IMR-90 (cell line): ENCODE data around the gene IRAG1. TPM values are rescaled to one million over a fixed set of nuclear protein-coding genes. Genes with fewer than 3 reads are reported as not detected.

Experiments
- ATAC-seq: fragments of 200-7000 bp; cut with Tn5 transposase; 2 replicates; pipeline ENCODE4 v1.9.1; 2020; ENCODE audit warnings: low read depth, mild to moderate bottlenecking, moderate library complexity
- BruUV-seq: library from RNA; stranded (reverse); fragments of 400-500 nt; replicated peaks from 2 replicates; lab custom pipeline; 2021; lab: Mats Ljungman, UMichigan
- CTCF ChIA-PET: fragments of 300-600 bp; formaldehyde crosslinking; extraction: SDS; loops from one replicate; lab custom pipeline; 2021; ENCODE audit warnings: antibody characterized with exemption; lab: Yijun Ruan, JAX
- POLR2A ChIA-PET: fragments of 300-600 bp; sonication (Branson Sonifier 250); formaldehyde crosslinking; loops from one replicate; lab custom pipeline; 2022; ENCODE audit warnings: antibody characterized with exemption; ENCODE audit not compliant: unreplicated experiment; lab: Charles Lee
- DNase-seq: peaks from one replicate; pipeline ENCODE4 v3.0.0; 2013
- H2AFZ ChIP-seq: replicated peaks from 2 replicates; pipeline ENCODE3; 2013; ENCODE audit warnings: low read length, mild to moderate bottlenecking; ENCODE audit not compliant: poor library complexity
- H2AK5ac ChIP-seq: 2 replicates; pipeline ENCODE4 v1.6.1; 2013; ENCODE audit warnings: low read depth, low read length, inconsistent platforms
- H2AK9ac ChIP-seq: replicated peaks from 2 replicates; pipeline ENCODE3; 2013; ENCODE audit warnings: mild to moderate bottlenecking, low read depth, low read length, moderate library complexity; ENCODE audit not compliant: poor library complexity
- H2BK120ac ChIP-seq: 2 replicates; pipeline ENCODE4 v1.6.1; 2013; ENCODE audit warnings: low read depth, low read length, inconsistent platforms
- H2BK15ac ChIP-seq: 3 replicates; pipeline ENCODE4 v1.6.1; 2013; ENCODE audit warnings: low read depth, low read length, inconsistent platforms
- H2BK20ac ChIP-seq: 2 replicates; pipeline ENCODE4 v1.6.1; 2013; ENCODE audit warnings: low read depth, mild to moderate bottlenecking, inconsistent platforms, low read length, moderate library complexity
- H2BK5ac ChIP-seq: 2 replicates; pipeline ENCODE4 v1.6.1; 2013; ENCODE audit warnings: mild to moderate bottlenecking, low read depth, low read length, inconsistent platforms; ENCODE audit not compliant: poor library complexity, severe bottlenecking
- H3K14ac ChIP-seq: replicated peaks from 2 replicates; pipeline ENCODE4 v1.6.1; 2013; ENCODE audit warnings: low read depth, low read length, inconsistent platforms
- H3K18ac ChIP-seq: 2 replicates; pipeline ENCODE4 v1.6.1; 2013; ENCODE audit warnings: low read depth, low read length, control low read depth
- H3K23ac ChIP-seq: 2 replicates; pipeline ENCODE4 v1.6.1; 2013; ENCODE audit warnings: low read depth, low read length, inconsistent platforms
- H3K27ac ChIP-seq: 2 replicates; pipeline ENCODE4 v1.5.1; 2013; ENCODE audit warnings: mild to moderate bottlenecking, control low read depth, low read length; ENCODE audit not compliant: insufficient read depth
- H3K27me3 ChIP-seq: 2 replicates; pipeline ENCODE4 v1.6.1; 2013; ENCODE audit warnings: low read length; ENCODE audit not compliant: control insufficient read depth, insufficient read depth
- H3K36me3 ChIP-seq: 2 replicates; pipeline ENCODE4 v1.6.1; 2013; ENCODE audit warnings: low read length, mixed read lengths; ENCODE audit not compliant: control insufficient read depth, insufficient read depth
- H3K4ac ChIP-seq: 2 replicates; pipeline ENCODE4 v1.6.1; 2013; ENCODE audit warnings: low read depth, low read length, inconsistent platforms
- H3K4me1 ChIP-seq: 2 replicates; pipeline ENCODE4 v1.6.1; 2013; ENCODE audit warnings: low read length, mixed read lengths; ENCODE audit not compliant: control insufficient read depth, insufficient read depth
- H3K4me2 ChIP-seq: 2 replicates; pipeline ENCODE4 v1.6.1; 2013; ENCODE audit warnings: low read depth, mild to moderate bottlenecking, control low read depth, low read length, moderate library complexity
- H3K4me3 ChIP-seq: 2 replicates; pipeline ENCODE4 v1.5.1; 2013; ENCODE audit warnings: low read depth, mild to moderate bottlenecking, control low read depth, low read length, moderate library complexity; ENCODE audit not compliant: insufficient read depth
- H3K56ac ChIP-seq: 2 replicates; pipeline ENCODE4 v1.6.1; 2013; ENCODE audit warnings: low read length, inconsistent platforms; ENCODE audit not compliant: insufficient read depth; ENCODE audit errors: extremely low read depth
- H3K79me1 ChIP-seq, 2 experiments: 2 replicates each; pipeline ENCODE4 v1.6.1; 2013; ENCODE audit warnings: low read length in 2 of 2, inconsistent platforms in 1 of 2, low read depth in 1 of 2
- H3K9ac ChIP-seq: 2 replicates; pipeline ENCODE4 v1.6.1; 2013; ENCODE audit warnings: low read depth, low read length, control low read depth
- H3K9me1 ChIP-seq: 2 replicates; pipeline ENCODE4 v1.6.1; 2013; ENCODE audit warnings: low read length, inconsistent platforms; ENCODE audit not compliant: insufficient read depth
- H3K9me3 ChIP-seq: 2 replicates; pipeline ENCODE4 v1.6.1; 2013; ENCODE audit warnings: low read length; ENCODE audit not compliant: control insufficient read depth, insufficient read depth
- H4K20me1 ChIP-seq: 2 replicates; pipeline ENCODE4 v1.6.1; 2013; ENCODE audit warnings: low read length, inconsistent platforms; ENCODE audit not compliant: insufficient read depth
- H4K5ac ChIP-seq: 2 replicates; pipeline ENCODE4 v1.6.1; 2013; ENCODE audit warnings: mild to moderate bottlenecking, low read depth, low read length, control low read depth
- H4K8ac ChIP-seq, 2 experiments: 2 replicates each; pipeline ENCODE4 v1.6.1; 2013; ENCODE audit warnings: low read depth in 2 of 2, low read length in 2 of 2, control low read depth in 1 of 2, inconsistent platforms in 1 of 2
- H4K91ac ChIP-seq: 2 replicates; pipeline ENCODE4 v1.6.1; 2013; ENCODE audit warnings: low read depth, low read length, inconsistent platforms; ENCODE audit not compliant: insufficient read depth
- CEBPB ChIP-seq: IDR thresholded peaks from 2 replicates; pipeline ENCODE4 v1.6.1; 2012; ENCODE audit warnings: low read depth, low read length, improper control_type of control experiment
- MAZ ChIP-seq: IDR thresholded peaks from 2 replicates; pipeline ENCODE4 v1.6.1; 2012; ENCODE audit warnings: low read depth, mild to moderate bottlenecking, low read length, improper control_type of control experiment, moderate library complexity, borderline replicate concordance
- USF2 ChIP-seq: fragments of 150-350 bp; IDR thresholded peaks from 2 replicates; pipeline ENCODE4 v1.6.1; 2017; ENCODE audit warnings: mild to moderate bottlenecking, antibody characterized with exemption, low read length, low read depth
- WGBS, 2 experiments: methylation state at CpG; one replicate each; pipeline versions ENCODE4 v1.1.5 to v1.1.7; 2013; ENCODE audit warnings: missing lambda C conversion rate in 2 of 2; ENCODE audit not compliant: insufficient read length in 1 of 2; ENCODE audit errors: extremely low coverage in 2 of 2; 5-methylcytosine and 5-hydroxymethylcytosine counted together
- dilution Hi-C: fragments of 300-500 bp; cut with HindIII; formaldehyde crosslinking; loops from one replicate; pipeline ENCODE4 v1.14.3; 2018; ENCODE audit warnings: low sequenced_read_pairs; ENCODE audit not compliant: unreplicated experiment
- in situ Hi-C: fragments of 300-500 bp; cut with MboI; formaldehyde crosslinking; loops from 3 replicates; pipeline ENCODE4 v1.14.3; 2019; ENCODE audit warnings: low sequenced_read_pairs, inconsistent platforms, mixed read lengths
- intact Hi-C: fragments of 100-400 bp; cut with micrococcal nuclease; formaldehyde crosslinking; loops from 2 replicates; pipeline ENCODE4 v1.10.0; 2022
- polyA plus RNA-seq, 3 experiments: library from polyadenylated mRNA; depleted of rRNA; stranded (reverse); fragments of >200 nt; gene quantifications; 2 replicates each; pipeline ENCODE4 v1.2.3, GENCODE V29; 2012; ENCODE audit warnings: low replicate concordance in 1 of 3
- total RNA-seq: library from RNA; depleted of rRNA; stranded (reverse); fragments of >200 nt; gene quantifications from 2 replicates; pipeline ENCODE4 v1.2.3, GENCODE V29; 2012

Gene IRAG1
- total and polyA plus RNA-seq, 2 of the 4 experiments (the other 2 are of a cell fraction), result 19.4 to 25.8 TPM

DNA sequence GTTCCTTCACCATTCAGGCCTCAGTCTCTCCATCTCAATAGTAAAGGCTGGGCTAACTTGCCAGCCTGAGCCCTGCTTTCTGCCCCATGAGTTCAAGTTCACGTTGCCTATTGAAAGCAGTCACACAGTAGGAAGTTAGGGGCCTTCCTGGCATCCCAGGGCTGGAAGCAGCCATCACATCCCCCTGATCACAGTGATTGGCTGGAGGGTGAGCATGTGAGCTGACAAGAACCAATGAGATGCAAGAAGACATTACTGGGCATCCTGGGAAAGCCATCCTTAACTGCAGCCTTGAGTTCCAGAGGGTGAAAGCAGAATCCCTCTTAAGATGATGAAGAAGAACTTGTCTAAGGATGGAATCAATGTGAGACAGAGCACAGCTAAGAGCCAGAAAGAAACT is 29.1 kb downstream of the IRAG1 start:
- Histone ChIP-seq H3K27me3 (no peaks in the 10 kb centered on the region), H3K4me2 (no peak overlapping the region), H3K23ac (0 out of 2 replicates have a peak overlapping the region, but pooled peaks have one; percentile 45), H4K20me1 (0 out of 2 replicates have a peak, but pooled peaks cover 4% of the 10 kb centered on the region), H2BK5ac (no peak overlapping the region), H4K5ac (0 out of 2 replicates have a peak overlapping the region, but pooled peaks have one; percentile 4), H2AK9ac (no peak overlapping the region), H3K9me3 (no peaks in the 10 kb centered on the region), H3K9ac (no peak overlapping the region), H2BK20ac (peak overlapping the region; percentile 99; the same call in 1 of the 2 replicates), H3K4me1 (peaks cover 32% of the 10 kb centered on the region), H2AK5ac (peak overlapping the region; percentile 42), H4K8ac (peak overlapping the region in 1 of 2 experiments; percentile 55; a peak in 1 of 4 replicates), H3K79me1 (peaks cover 36 to 91% of the 10 kb centered on the region in 2 experiments), H3K27ac (no peak overlapping the region; the same call in 1 of the 2 replicates), H4K91ac (peak overlapping the region; percentile 92), H3K56ac (no peak overlapping the region), H3K36me3 (peaks cover 16% of the 10 kb centered on the region; the same call in 1 of the 2 replicates), H3K9me1 (peaks cover 58% of the 10 kb centered on the region), H2BK15ac (peak overlapping the region; percentile 89; the same call in 2 of the 3 replicates), H2AFZ (no peak overlapping the region), H2BK120ac (peak overlapping the region; percentile 97), H3K14ac (peak overlapping the region; percentile 53), H3K4me3 (no peak overlapping the region), H3K4ac (peak overlapping the region; percentile 67), H3K18ac (no peak overlapping the region; the same call in 1 of the 2 replicates)
- CTCF ChIA-PET, result no interaction called here
- ATAC-seq (no peak), DNase-seq (no peak)
- dilution Hi-C loops, result no loop called here
- POLR2A ChIA-PET, result no interaction called here
- no TSS peak for BruUV-seq
- in situ Hi-C loops, result no loop called here
- intact Hi-C loops, result no loop called here
- no peak for TF ChIP-seq MAZ
- peak; percentile 60; the same call in 1 of the 2 replicates for TF ChIP-seq USF2
- no peak for TF ChIP-seq CEBPB
- no CpG with 5 or more reads among the region's 1 CpG for WGBS, 2 experiments
